ENCODE data around the gene POLR1G. TPM values are rescaled to one million over a fixed set of nuclear protein-coding genes. Genes with fewer than 3 reads are reported as not detected.
"Not testable (repeated sequence)": the region's sequence is repeated elsewhere in the genome, so short reads cannot be mapped to it uniquely, and the experiment has no call there.

Gene POLR1G
- total RNA-seq, 1 donor from 2014 or later: 7.4 TPM

GRCh38 chr19:45420356-45420755 lies 13.9 kb downstream of the POLR1G start:
- no peak for DNase-seq (ENCODE audit: low read depth in 2 of 2)

DNA sequence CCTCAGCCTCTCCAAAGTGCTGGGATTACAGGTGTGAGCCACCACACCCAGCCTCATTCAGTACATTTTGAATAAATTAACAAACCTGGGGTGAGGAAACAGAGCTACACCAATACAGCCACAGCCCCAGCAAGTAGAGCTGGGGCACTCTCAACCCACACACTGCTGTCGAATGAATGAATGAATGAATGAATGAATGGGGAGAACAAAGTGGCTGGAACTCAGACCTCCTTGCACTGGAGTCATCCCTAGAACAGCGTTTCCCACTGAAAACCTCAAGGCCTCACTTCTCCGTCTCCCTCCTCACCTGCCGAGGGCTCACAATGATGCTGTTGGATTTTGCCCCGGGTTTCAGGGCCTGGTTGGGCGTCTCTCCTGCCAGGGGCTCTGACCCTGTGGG lies 14.4 kb downstream of the POLR1G start:
- no peak for DNase-seq (ENCODE audit: low read depth in 2 of 2)

GRCh38 chr19:45421947-45422498 lies 15.6 kb downstream of the POLR1G start:
- DNase-seq (ENCODE audit: low read depth in 2 of 2): no peak

GRCh38 chr19:45423033-45423588 lies 16.7 kb downstream of the POLR1G start:
- no peak for DNase-seq (ENCODE audit: low read depth in 2 of 2)

DNA sequence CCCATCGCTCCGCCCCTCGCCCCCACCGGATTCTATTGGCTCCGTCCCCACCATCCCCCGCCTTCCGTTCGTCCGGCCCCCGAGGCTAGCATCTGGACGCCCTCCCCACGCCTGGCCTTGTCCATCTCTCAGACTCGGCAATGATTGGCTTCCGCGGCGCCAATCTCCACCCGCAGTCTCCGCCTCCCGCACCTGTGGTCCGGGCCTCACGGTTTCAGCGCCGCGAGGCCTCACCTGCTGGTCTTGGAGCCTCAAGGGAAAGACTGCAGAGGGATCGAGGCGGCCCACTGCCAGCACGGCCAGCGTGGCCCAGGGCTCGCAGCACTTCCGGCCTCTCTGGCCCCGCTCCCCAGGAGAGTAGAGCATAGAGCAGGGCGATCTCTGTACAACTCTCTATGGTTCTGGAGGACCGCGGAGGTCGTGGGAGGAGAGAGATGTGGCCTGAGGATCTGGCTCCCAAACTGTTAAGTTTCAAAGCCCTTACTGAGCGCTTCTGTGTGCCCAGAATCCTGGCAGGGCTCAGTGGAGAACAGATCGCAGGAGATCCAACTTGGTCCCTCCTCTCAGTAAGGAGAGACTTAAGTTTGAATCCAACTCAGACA lies 17.2 kb downstream of the POLR1G start, which contains the start of gene ERCC1:
TSS of gene ERCC1 (minus strand) at position 329 of the 602 bp plus-strand sequence. CDS start 543 bp downstream, outside the sequence.
- peak; percentile 90 to 97 for DNase-seq (ENCODE audit: low read depth in 2 of 2)

GRCh38 chr19:45424191-45425058 lies 18.0 kb downstream of the POLR1G start:
- DNase-seq (ENCODE audit: low read depth in 2 of 2): peak; percentile 96 to 99

DNA sequence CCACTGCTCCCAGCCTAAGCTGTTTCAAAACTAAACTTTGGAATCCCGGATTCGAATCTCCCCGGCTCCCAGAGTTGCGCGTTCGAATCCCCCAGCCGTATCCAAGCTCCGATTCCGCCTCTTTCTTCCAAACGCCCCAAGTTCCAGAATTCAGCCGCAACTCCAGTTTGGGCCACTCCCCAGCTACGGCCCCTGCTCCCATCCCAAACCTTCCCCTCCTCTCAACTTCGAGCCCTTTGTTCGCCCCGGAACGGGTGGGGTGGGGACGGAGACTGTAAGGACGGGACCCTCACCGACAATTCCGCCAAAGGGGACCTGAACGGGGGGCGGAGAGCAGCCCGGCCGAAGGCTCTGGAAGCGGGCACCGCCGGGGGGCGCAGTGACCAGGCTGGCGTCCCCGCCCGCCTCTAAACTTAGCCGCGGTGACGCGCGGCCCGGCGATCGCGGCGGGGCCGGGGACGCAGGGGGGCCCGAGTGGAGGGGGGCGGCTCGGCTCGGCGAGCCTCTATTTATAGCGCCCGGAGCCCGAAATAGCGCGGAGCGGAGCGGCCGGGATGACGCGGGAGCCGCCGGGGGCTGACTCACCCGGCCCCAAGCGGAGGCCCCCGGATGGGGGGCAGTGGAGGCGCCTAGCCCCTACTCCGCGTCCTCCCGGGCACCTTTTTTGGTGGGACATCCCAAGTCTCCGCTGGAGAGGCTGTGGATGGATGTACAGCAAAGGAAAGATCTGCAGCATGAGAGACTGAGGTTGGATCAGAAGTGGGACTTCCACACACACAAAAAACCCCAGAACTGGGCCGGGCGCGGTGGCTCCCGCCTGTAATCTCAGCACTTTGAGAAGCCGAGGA lies 22.2 kb downstream of the POLR1G start:
- DNase-seq (ENCODE audit: low read depth in 2 of 2): peak in 1 of 2 donors; percentile 55

DNA sequence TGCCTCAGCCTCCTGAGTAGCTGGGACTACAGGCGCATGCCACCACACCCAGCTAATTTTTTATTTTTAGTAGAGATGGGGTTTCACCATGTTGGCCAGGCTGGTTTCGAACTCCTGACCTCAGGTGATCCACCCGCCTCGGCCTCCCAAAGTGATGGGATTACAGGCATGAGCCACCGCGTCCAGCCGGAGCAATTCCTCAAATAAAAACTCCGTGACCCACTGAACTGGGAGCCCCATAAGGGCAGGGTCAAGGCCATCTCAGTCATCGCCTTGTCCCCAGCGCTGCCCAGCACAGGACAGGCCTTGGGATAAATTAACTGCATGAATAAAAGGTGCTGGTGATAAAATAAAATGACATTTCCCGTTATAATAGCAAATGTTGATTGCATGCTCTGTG lies 23.5 kb downstream of the POLR1G start:
- not testable (repeated sequence) for DNase-seq (ENCODE audit: low read depth in 2 of 2)

- DNase-seq (ENCODE audit: low read depth in 2 of 2): not testable (repeated sequence)
Measured at GRCh38 chr19:45431008-45431407, 24.6 kb downstream of the POLR1G start.

- not testable (repeated sequence) for DNase-seq (ENCODE audit: low read depth in 2 of 2)
Measured at GRCh38 chr19:45432543-45432942, 26.1 kb downstream of the POLR1G start.

DNA sequence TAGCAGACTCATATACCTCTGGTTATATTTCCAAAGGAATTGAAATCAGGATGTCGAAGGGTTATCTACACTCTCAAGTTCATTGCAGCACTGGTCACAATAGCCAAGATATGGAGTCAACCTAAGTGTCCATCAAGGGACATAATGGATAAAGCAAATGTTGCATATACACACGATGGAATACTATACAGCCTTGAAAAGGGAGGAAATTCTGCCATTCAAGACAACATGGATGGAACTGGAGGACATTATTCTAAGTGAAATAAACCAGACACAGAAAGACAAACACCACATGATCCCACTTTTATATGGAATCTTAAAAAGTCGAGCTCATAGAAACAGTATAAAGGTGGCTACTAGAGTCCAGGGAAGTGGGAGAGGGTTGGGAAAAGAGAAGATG lies 30.9 kb downstream of the POLR1G start:
- no peak for DNase-seq (ENCODE audit: low read depth in 2 of 2)

- DNase-seq (ENCODE audit: low read depth in 2 of 2): no peak
Measured at GRCh38 chr19:45439190-45439568, 32.7 kb downstream of the POLR1G start.

GRCh38 chr19:45439569-45440258 lies 33.3 kb downstream of the POLR1G start:
- peak; percentile 32 to 71 for DNase-seq (ENCODE audit: low read depth in 2 of 2)

- DNase-seq (ENCODE audit: low read depth in 2 of 2): no peak
Measured at GRCh38 chr19:45440259-45440638, 33.8 kb downstream of the POLR1G start.

DNA sequence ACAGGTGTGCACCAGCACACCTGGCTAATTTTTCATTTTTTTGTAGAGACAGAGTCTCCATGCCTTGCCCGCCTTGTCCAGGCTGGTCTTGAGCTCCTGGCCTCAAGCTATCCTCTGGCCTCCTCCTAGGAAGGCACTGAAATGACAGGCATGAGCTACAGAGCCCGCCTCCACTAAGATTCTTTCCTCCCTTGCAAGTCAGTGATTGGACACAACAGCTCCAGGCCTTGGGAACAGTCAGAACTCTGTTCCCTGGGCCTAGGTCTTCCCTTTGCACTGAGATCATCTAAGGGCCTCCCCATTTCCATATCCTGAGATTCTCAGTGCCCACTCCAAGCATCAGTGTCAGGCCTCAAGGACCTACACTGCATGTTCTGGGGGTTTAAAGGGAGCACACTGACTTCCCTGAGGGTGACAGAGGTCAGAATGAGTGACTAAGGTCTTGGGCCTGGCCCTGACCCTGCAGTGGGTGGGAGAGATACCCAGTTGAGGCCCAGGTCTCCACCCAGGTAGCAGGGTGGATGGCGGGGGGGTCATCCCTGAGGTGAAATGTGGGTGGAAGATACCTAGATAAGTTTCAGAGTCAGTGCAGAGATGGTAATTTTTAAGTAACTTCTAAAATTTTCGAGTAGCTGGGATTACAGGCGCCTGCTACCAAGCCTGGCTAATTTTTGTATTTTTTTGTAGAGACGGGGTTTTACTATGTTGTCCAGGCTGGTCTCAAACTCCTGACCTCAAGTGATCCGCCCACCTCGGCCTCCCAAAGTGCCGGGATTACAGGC lies 34.6 kb downstream of the POLR1G start:
- no peak for DNase-seq (ENCODE audit: low read depth in 2 of 2)

DNA sequence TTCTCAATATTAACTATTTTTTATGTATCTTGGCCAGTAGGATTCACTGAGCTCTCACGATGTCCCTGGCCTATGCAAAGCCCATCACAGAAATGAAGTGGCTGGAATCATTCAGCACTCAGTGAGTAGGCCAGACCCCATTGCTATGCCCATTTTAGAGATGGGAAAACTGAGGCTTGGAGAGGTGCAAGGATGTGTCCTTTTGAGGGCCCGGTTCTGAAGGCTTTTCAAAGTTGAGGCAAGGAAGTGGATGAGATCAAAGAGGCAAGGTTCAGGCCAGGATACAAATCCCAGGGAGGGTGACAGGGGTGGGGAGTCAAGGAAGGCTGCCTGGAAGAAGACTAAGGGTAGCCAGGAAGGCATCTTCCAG lies 35.9 kb downstream of the POLR1G start:
- DNase-seq (ENCODE audit: low read depth in 2 of 2): no peak

- peak in 1 of 2 donors; percentile 44 for DNase-seq (ENCODE audit: low read depth in 2 of 2)
Measured at GRCh38 chr19:45442778-45443461, 36.5 kb downstream of the POLR1G start.

- DNase-seq (ENCODE audit: low read depth in 2 of 2): peak; percentile 78 to 93
Measured at GRCh38 chr19:45443462-45444317, 37.2 kb downstream of the POLR1G start.
